ENCODE data around the gene CBARP. TPM values are rescaled to one million over a fixed set of nuclear protein-coding genes. Genes with fewer than 3 reads are reported as not detected.

Gene CBARP
- total RNA-seq, 2 donors from 2014 or later: not detected

DNA sequence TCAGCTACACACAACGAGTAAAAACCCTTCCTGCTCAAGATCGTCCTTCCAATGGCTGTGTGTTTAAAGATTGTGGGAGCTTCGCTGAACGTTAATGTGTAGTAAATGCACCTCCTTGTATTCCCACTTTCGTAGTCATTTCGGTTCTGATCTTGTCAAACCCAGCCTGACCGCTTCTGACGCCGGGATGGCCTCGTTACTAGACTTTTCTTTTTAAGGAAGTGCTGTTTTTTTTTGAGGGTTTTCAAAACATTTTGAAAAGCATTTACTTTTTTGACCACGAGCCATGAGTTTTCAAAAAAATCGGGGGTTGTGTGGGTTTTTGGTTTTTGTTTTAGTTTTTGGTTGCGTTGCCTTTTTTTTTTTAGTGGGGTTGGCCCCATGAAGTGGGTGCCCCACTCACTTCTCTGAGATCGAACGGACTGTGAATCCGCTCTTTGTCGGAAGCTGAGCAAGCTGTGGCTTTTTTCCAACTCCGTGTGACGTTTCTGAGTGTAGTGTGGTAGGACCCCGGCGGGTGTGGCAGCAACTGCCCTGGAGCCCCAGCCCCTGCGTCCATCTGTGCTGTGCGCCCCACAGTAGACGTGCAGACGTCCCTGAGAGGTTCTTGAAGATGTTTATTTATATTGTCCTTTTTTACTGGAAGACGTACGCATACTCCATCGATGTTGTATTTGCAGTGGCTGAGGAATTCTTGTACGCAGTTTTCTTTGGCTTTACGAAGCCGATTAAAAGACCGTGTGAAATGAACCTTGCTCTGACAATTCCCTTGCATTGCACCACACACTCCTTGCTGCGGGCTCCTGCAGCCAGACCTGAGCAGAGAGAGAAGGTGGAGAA, 34.8 kb upstream of the CBARP start:
- Mint-ChIP-seq H3K27ac (peak overlapping the region; percentile 98), H3K4me1 (peaks cover 49% of the 10 kb centered on the region), H3K36me3 (ENCODE audit: low read depth) (peaks cover 4% of the 10 kb centered on the region), H3K4me3 (peak overlapping the region; percentile 97), H3K27me3 (no peaks in the 10 kb centered on the region)
- no peak for ATAC-seq
- no peaks in the 10 kb centered on the region for H3K9me3 ChIP-seq (ENCODE audit: control insufficient read depth, low read length, poor library complexity, severe bottlenecking)
- DNase-seq: no peak

DNA sequence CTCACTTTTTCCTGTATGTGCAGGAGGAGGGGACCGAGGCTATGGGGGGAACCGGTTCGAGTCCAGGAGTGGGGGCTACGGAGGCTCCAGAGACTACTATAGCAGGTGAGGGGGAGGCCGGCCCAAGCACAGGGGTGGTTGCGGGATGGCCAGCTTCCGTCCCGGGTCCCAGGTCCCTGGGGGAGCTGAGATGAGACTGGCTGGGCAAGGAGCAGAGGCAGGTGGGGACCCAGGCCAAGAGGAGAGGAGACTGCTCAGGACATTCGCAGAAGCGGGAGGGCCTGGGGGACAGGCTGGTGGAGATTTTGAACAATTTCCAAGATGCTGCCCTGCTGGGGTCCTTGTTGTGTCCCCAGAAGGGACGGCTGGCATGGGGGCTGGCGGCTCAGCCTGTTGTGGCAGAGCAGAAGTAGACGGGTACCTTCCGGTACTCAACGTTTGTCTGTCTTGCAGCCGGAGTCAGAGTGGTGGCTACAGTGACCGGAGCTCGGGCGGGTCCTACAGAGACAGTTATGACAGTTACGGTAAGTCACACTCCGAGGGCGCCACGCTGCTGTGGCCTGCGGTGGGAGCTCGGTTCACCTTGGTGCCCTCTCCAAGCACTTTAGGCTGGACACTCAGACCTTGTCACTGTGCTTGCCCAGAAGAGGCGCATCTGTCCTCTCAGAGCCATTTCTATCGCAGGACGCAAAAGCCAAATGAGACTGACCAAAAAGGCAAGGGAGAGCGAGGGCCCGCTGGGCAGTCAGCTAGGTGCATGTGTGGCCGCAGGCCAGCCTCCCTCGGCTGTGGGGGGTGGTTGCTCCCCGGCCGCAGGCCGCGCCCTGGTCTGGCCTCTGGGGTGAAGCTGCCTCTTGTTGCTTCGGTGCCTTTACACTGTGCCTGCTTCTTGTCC, 34.0 kb upstream of the CBARP start:
- H3K9me3 ChIP-seq (ENCODE audit: control insufficient read depth, low read length, poor library complexity, severe bottlenecking): no peaks in the 10 kb centered on the region
- no peak for DNase-seq
- Mint-ChIP-seq H3K4me1 (peaks cover 51% of the 10 kb centered on the region), H3K4me3 (peak overlapping the region; percentile 97), H3K27me3 (no peaks in the 10 kb centered on the region), H3K36me3 (ENCODE audit: low read depth) (peaks cover 4% of the 10 kb centered on the region), H3K27ac (peak overlapping the region; percentile 98)
- ATAC-seq: no peak

DNA sequence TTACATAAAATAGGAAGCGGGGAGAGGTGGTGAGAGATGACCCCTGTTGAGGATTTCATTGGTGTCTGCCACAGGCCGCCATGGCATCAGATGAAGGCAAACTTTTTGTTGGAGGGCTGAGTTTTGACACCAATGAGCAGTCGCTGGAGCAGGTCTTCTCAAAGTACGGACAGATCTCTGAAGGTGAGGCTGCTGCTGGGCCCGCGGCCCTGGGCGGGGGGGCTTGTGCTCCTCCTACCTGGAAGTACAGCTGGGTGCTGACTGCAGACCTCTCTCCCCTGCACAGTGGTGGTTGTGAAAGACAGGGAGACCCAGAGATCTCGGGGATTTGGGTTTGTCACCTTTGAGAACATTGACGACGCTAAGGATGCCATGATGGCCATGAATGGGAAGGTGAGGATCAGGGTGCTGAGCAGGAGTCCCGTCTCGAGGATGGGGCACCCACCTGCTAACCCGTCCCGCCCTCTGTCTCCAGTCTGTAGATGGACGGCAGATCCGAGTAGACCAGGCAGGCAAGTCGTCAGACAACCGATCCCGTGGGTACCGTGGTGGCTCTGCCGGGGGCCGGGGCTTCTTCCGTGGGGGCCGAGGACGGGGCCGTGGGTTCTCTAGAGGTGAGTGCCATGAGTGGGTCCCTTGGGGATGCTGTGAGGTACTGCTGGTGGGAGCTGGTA, 33.2 kb upstream of the CBARP start:
- H3K36me3 Mint-ChIP-seq (ENCODE audit: low read depth): peaks cover 4% of the 10 kb centered on the region
- DNase-seq: no peak
- H3K27ac Mint-ChIP-seq: peak overlapping the region; percentile 98

DNA sequence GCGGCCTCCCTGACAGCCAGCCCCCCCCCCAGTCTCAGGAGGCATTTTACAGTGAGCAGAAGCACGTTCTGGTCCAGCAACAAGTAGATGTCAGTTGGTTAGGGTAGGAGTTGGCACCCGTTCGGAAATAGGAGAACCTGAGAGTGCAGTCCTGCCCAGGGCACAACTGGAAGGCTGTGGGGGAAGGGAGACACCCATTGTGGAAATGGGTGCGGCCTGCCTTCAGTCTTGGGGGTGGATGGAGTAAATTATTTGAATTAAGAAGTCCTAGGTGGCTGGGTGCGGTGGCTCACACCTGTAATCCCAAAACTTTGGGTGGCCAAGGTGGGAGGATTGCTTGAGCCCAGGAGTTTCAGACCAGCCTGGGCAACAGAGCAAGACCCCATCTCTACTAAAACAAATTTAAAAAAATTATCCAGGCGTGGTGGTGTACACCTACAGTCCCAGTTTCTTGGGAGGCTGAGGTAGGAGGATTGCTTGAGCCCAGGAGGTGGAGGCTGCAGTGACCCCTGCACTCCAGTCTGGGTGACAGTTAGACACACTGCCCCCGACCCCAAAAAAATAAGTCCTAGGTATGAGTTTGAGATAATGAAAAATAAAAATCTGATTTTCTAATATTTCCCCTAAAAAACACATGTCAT, 32.5 kb upstream of the CBARP start:
- peak overlapping the region; percentile 97 for H3K4me3 Mint-ChIP-seq
- DNase-seq (no peak), ATAC-seq (no peak)
- no peaks in the 10 kb centered on the region for H3K9me3 ChIP-seq (ENCODE audit: control insufficient read depth, low read length, poor library complexity, severe bottlenecking)
- peaks cover 4% of the 10 kb centered on the region for H3K36me3 Mint-ChIP-seq (ENCODE audit: low read depth)
- peak overlapping the region; percentile 98 for H3K27ac Mint-ChIP-seq
- peaks cover 48% of the 10 kb centered on the region for H3K4me1 Mint-ChIP-seq
- H3K27me3 Mint-ChIP-seq: no peaks in the 10 kb centered on the region

More for the DNA sequence above, 33.2 kb upstream of the CBARP start:
- H3K27me3 Mint-ChIP-seq: no peaks in the 10 kb centered on the region
- no peaks in the 10 kb centered on the region for H3K9me3 ChIP-seq (ENCODE audit: control insufficient read depth, low read length, poor library complexity, severe bottlenecking)
- peak overlapping the region; percentile 97 for H3K4me3 Mint-ChIP-seq
- peaks cover 47% of the 10 kb centered on the region for H3K4me1 Mint-ChIP-seq
- no peak for ATAC-seq

DNA sequence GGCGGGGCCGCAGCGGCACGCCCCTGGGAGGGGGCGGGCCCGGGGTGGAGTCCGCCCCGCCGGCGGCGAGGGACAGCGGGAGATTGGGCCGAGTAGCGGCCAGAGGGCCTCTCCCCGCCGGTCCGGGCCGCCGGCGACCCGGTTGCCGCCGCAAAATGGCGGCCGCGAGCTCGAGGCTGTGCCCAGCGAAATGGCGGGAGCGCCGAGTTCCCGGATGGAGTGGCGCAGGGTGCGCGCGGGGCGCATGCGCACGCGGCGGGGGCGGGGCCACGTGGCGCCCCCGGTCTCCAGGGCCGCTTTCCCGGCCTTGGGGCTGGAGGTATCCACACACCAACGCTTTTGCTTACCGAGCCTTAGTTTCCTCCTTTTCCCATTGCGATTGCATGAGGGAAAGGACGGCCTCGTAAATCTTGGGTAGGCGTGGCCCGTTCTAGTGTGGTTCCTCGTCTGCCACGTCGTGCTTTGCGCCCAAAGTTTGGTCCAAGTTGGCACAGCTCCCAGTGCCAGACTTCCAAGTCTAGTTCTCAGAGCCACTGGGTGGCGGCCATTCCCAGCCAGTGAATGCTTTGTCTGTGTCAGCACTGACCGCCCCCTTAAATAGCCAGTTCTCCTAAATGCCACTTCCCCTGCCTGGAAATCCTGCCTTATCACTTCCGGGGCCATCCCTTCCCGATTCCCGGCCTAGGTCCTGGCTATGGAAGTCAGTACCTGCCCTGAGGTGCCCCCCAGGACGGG, 31.8 kb upstream of the CBARP start:
- H3K4me3 Mint-ChIP-seq: peak overlapping the region; percentile 97
- H3K27me3 Mint-ChIP-seq: no peaks in the 10 kb centered on the region
- peak; percentile 78 to 86 (median 82) for DNase-seq
- H3K27ac Mint-ChIP-seq: peak overlapping the region; percentile 98
- H3K9me3 ChIP-seq (ENCODE audit: control insufficient read depth, low read length, poor library complexity, severe bottlenecking): no peaks in the 10 kb centered on the region
- peak; percentile 48 for ATAC-seq
- H3K4me1 Mint-ChIP-seq: peaks cover 52% of the 10 kb centered on the region
- peaks cover 4% of the 10 kb centered on the region for H3K36me3 Mint-ChIP-seq (ENCODE audit: low read depth)

DNA sequence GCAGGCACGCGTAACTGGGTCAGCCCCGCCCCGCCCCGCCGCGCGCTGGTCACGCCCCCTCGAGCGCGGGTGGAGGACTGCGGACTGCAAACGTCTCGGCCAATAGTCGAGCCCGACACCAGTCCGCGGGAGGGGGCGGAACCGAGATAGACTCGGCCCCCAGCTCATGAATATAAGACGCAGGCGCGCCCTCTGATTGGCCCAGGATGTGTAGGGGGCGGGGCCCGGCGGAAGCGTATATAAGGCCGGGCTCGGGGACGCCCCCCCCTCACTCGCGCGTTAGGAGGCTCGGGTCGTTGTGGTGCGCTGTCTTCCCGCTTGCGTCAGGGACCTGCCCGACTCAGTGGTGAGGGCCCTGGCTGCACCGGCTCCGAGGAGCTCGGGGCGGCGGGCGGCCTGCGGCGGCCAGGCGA, 31.3 kb upstream of the CBARP start, which contains the start of gene CIRBP:
CIRBP (plus strand) TSS at position 268 of the 413 bp plus-strand sequence. CDS start 1,602 bp downstream, outside the sequence.
- Mint-ChIP-seq H3K27ac (peak within 1 kb of the TSS; percentile 98), H3K4me1 (peaks cover 54% of the 10 kb centered on the region), H3K27me3 (no peaks in the 10 kb centered on the region), H3K36me3 (ENCODE audit: low read depth) (peaks cover 4% of the 10 kb centered on the region), H3K4me3 (peak within 1 kb of the TSS; percentile 97)
- peak; percentile 84 for ATAC-seq
- DNase-seq: peak; percentile 99
- H3K9me3 ChIP-seq (ENCODE audit: control insufficient read depth, low read length, poor library complexity, severe bottlenecking): no peaks in the 10 kb centered on the region

DNA sequence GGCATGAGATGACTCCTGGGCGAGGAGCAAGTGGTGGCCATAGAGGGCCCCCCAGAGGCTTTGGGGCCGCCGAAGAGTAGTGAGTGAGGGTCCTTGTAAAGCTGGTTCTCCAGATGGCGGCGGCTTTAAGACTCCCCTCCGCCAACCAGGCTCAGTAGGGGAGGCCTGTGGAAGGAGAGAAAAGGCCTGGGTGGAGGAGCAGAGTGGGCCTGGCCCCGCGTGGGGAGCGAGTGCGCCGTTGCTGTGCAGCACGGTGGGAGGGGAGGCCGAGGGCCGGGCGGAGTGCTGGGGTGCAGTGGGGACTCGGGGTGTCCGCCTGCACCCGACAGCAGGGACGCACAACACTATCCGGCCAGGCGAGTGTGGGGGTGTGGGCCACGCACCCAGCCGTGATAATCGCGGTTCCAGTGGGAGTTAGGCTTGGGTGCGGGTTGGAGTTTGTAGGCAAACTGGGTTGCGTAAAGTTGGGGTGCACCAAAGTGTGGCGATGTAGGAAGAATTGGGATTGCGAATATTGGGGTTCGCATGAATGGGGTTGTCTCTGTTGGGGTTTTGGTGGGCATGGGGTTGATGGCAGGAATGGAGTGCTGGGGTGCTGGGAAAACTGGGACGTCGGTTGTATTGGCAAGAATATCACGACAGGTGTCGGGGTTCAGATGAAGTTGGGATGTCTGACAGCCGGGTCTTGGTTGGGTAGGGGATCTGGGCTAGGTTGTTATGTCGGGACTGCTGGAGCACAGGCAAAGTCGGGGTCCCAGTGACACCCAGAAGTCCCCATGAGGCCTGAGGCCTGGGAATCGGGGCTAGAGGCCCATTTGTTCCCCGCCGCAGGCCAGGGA, 30.6 kb upstream of the CBARP start:
- DNase-seq (no peak), ATAC-seq (no peak)
- peaks cover 4% of the 10 kb centered on the region for H3K36me3 Mint-ChIP-seq (ENCODE audit: low read depth)
- H3K4me3 Mint-ChIP-seq: peak overlapping the region; percentile 89
- no peaks in the 10 kb centered on the region for H3K27me3 Mint-ChIP-seq
- peaks cover 48% of the 10 kb centered on the region for H3K4me1 Mint-ChIP-seq
- peak overlapping the region; percentile 98 for H3K27ac Mint-ChIP-seq
- no peaks in the 10 kb centered on the region for H3K9me3 ChIP-seq (ENCODE audit: control insufficient read depth, low read length, poor library complexity, severe bottlenecking)

DNA sequence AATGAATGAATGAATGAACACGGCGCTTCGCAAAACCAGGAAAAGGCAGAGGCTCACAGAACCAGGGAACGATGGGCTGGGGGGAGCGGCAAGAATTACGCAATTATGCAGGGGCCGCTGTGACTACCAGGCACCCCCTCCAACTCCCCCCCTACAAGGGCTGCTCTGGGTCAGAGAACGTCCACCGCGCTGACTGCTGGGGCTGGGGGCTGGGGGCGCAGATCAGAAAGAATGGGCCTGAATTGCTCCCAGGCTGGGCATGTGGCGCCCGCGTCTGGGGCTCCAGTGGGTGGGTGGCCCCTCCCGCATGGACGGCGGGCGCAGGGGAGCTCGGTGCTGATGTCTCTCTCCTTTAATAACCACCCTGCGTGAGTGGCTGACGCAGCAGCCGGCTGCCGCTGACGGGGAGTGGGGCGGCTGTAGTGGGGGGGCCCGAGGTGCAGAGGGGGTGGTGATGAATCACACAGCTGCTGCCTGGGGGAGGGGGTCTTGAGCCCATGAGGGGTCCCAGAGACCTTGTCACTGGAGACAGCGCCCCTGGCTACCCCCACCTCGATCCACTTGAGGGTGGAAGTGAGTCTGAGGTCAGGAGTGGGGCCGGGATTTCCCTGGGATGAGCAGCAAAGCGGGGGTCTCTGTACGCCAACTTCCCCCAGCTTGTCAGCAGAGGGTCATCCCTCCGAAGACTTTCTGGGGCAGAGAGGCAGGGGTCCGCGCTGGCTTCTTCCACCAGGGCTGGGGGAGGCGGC, 29.8 kb upstream of the CBARP start:
- Mint-ChIP-seq H3K36me3 (ENCODE audit: low read depth) (peaks cover 4% of the 10 kb centered on the region), H3K4me1 (peaks cover 48% of the 10 kb centered on the region), H3K4me3 (peak overlapping the region; percentile 89), H3K27me3 (no peaks in the 10 kb centered on the region), H3K27ac (peak overlapping the region; percentile 98)
- no peak for ATAC-seq
- peak in 1 of 3 donors; percentile 35 for DNase-seq
- no peaks in the 10 kb centered on the region for H3K9me3 ChIP-seq (ENCODE audit: control insufficient read depth, low read length, poor library complexity, severe bottlenecking)

DNA sequence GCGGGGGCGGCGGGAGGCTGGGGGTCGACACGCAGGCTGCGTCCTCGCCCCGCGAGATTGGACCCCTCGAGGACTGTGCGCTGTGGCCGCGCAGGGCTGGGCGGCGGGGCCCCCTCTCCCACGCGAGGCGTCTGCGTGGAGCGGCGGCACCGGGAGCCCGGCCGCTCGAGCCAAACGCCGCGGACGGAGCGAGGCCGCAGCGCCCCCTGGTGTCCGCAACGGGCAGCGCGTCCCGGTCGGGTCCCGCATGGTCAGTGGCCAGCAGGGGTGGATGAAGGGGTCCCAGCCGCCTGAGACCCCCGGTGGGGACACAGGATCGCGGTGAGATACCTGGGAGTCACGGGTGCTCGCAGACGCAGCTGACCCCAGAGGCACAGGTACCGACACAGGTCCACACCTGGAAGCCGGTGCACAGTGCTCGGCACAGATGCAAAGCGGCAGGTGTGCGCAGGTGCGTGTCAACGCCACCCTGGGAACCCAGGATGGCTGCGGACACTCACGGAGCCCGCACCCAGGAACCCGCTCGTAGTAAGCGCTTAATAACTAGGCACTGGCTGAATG, 29.2 kb upstream of the CBARP start:
- Mint-ChIP-seq H3K27me3 (no peaks in the 10 kb centered on the region), H3K4me1 (peaks cover 47% of the 10 kb centered on the region), H3K36me3 (ENCODE audit: low read depth) (peaks cover 4% of the 10 kb centered on the region), H3K4me3 (peak overlapping the region; percentile 89), H3K27ac (peak overlapping the region; percentile 98)
- ATAC-seq (peak; percentile 15), DNase-seq (peak; percentile 55 to 71 (median 68))
- no peaks in the 10 kb centered on the region for H3K9me3 ChIP-seq (ENCODE audit: control insufficient read depth, low read length, poor library complexity, severe bottlenecking)

DNA sequence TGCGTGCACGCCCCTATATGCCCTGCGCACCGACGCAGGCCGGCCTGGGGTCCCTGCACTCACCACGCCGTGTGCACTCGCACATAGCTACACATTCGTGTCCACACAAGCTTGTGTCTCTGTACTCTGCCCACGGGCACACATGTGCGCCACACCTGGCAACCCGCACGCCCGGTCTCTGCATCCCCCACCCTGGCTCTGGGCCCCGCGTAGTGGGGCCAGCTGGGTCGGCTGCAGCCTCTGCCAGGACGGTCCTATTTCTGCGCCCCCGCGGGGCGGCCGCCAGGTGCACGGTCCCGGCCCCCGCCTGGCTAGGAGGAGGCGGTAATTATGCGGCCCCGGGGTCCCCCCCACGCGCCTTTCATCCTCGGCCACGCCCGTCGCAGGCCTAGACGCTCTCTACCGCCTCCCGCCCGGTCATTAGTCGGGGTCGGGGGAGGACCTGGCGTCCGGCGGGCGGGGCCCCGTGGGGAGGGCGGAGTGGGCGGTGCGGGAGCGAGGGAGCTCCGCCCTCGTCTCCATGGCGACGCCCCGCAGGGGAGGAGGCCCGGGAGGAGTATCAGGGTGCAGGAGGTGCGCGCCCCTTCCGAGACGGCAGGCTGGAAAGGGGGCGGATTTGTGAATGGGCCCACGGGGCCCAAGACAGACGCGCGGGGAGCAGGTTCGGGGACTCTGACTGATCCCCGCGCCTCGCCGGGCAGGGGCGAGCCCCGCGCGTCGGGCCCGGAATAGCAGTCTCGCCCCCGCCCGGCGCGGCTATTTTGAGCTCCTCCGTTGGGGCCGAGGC, 28.5 kb upstream of the CBARP start:
- peak; percentile 38 for ATAC-seq
- Mint-ChIP-seq H3K27ac (no peak overlapping the region), H3K36me3 (ENCODE audit: low read depth) (peaks cover 3% of the 10 kb centered on the region), H3K27me3 (no peaks in the 10 kb centered on the region), H3K4me3 (peak overlapping the region; percentile 89), H3K4me1 (peaks cover 47% of the 10 kb centered on the region)
- peak; percentile 73 to 82 (median 82) for DNase-seq
- no peaks in the 10 kb centered on the region for H3K9me3 ChIP-seq (ENCODE audit: control insufficient read depth, low read length, poor library complexity, severe bottlenecking)

All from T-helper 17 cell (primary cell).